GM12875 (cell line): ENCODE results near the gene KCNH4.

Experiments used
- H3K4me3 ChIP-seq: one replicate; pipeline ENCODE4 v1.5.1; 2011; ENCODE audit warnings: low read depth, low read length, control low read depth
- CTCF ChIP-seq: IDR thresholded peaks from 2 replicates; pipeline ENCODE4 v1.5.1; 2011; ENCODE audit warnings: low read depth, mild to moderate bottlenecking, control low read depth, inconsistent platforms, low read length, moderate library complexity, borderline replicate concordance; ENCODE audit not compliant: insufficient read depth

The KCNH4 gene

GRCh38 chr17:42138749-42139492 is 42.0 kb downstream of the KCNH4 start:
- TF ChIP-seq CTCF: no peak

GRCh38 chr17:42136654-42137051 is 44.3 kb downstream of the KCNH4 start:
- TF ChIP-seq CTCF: no peak
- no peak overlapping the region for H3K4me3 ChIP-seq

More at GRCh38 chr17:42138749-42139492, 42.0 kb downstream of the KCNH4 start:
- H3K4me3 ChIP-seq: no peak overlapping the region

- TF ChIP-seq CTCF: no peak
- no peak overlapping the region for H3K4me3 ChIP-seq
Observed at GRCh38 chr17:42135664-42136653, 45.0 kb downstream of the KCNH4 start.

GRCh38 chr17:42135151-42135550 is 45.8 kb downstream of the KCNH4 start:
- no peak overlapping the region for H3K4me3 ChIP-seq
- no peak for TF ChIP-seq CTCF

GRCh38 chr17:42133461-42134041 is 47.4 kb downstream of the KCNH4 start:
- no peak overlapping the region for H3K4me3 ChIP-seq
- no peak for TF ChIP-seq CTCF

- H3K4me3 ChIP-seq: no peak overlapping the region
- TF ChIP-seq CTCF: no peak
Observed at GRCh38 chr17:42132941-42133340, 48.0 kb downstream of the KCNH4 start.
